ENCODE results near the gene KIAA1958.
"Not testable (repeated sequence)": the region's sequence is repeated elsewhere in the genome, so short reads cannot be mapped to it uniquely, and the experiment has no call there.

Gene KIAA1958

DNA sequence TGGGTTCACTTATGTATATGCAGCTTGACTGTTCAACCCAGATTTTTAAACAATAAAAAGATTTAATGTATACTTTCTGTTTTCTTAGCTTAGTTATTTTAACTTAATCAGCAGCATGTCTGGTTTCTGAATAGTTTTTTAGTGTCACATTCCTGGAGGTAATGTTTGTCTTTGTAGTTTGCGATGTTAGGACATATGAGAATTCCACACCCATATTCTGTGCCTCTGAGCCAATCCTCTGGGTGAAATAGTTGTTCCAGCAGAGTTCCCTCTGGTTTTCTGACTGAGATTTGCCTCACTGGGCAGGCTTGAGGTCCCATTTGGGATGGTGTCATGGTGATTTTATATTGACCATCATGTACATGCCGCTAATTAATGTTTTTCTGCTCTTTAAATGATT is 182.7 kb downstream of the KIAA1958 start:
- in situ Hi-C loops (cut with HindIII; ENCODE audit: low sequenced_read_pairs) = no loop called here
- no peak for DNase-seq (ENCODE audit: low read depth)
- TF ChIP-seq, protein P1, sequence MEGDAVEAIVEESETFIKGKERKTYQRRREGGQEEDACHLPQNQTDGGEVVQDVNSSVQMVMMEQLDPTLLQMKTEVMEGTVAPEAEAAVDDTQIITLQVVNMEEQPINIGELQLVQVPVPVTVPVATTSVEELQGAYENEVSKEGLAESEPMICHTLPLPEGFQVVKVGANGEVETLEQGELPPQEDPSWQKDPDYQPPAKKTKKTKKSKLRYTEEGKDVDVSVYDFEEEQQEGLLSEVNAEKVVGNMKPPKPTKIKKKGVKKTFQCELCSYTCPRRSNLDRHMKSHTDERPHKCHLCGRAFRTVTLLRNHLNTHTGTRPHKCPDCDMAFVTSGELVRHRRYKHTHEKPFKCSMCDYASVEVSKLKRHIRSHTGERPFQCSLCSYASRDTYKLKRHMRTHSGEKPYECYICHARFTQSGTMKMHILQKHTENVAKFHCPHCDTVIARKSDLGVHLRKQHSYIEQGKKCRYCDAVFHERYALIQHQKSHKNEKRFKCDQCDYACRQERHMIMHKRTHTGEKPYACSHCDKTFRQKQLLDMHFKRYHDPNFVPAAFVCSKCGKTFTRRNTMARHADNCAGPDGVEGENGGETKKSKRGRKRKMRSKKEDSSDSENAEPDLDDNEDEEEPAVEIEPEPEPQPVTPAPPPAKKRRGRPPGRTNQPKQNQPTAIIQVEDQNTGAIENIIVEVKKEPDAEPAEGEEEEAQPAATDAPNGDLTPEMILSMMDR (IDR thresholded peaks at IDR 0.05; ENCODE audit: low read depth, low read length, missing control alignments) = no peak
- no peak overlapping the region for H3K4me3 ChIP-seq (ENCODE audit: low read depth, low read length)

GRCh38 chr9:112670991-112671625 is 184.5 kb downstream of the KIAA1958 start:
- no peak overlapping the region for H3K4me3 ChIP-seq (ENCODE audit: low read depth, low read length)
- in situ Hi-C loops (cut with HindIII; ENCODE audit: low sequenced_read_pairs) = no loop called here
- TF ChIP-seq, protein P1 (IDR thresholded peaks at IDR 0.05; ENCODE audit: low read depth, low read length, missing control alignments) = no peak
- no peak for DNase-seq (ENCODE audit: low read depth)

DNA sequence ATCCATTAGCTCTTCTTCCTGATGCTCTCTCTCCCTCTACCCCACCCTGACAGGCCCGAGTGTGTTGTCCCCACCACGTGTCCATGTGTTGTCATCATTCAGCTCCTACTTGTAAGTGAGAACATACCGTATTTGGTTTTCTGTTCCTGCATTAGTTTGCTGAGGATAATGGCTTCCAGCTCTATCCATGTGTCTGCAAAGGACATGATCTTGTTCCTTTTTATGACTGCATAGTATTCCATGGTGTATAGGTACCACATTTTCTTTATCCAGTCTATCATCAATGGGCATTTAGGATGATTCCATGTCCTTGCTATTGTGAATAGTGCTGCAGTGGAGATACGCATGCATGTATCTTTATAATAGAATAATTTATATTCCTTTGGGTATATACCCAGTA is 186.6 kb downstream of the KIAA1958 start:
- H3K4me3 ChIP-seq (ENCODE audit: low read depth, low read length); in situ Hi-C loops (cut with HindIII; ENCODE audit: low sequenced_read_pairs); DNase-seq (ENCODE audit: low read depth): not testable (repeated sequence)

DNA sequence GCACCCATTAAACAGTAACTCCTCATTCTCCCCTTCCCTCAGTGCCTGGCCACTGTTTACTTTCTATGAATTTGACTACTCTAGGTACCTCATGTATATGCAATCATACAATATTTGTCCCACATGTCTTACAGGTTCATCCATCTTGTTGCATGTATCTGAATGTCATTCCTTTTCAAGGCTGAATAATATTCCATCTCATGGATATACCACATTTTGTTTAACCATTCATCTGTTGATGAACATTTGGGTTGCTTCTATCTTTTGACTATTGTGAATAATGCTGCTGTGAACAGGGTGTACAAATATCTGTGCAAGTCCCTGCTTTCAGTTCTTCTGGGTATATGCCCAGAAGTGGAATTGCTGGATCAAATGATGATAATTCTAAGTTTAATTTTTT is 190.4 kb downstream of the KIAA1958 start:
- TF ChIP-seq, protein P1 (IDR thresholded peaks at IDR 0.05; ENCODE audit: low read depth, low read length, missing control alignments) = no peak
- in situ Hi-C loops (cut with HindIII; ENCODE audit: low sequenced_read_pairs) = no loop called here
- DNase-seq (ENCODE audit: low read depth) = no peak

DNA sequence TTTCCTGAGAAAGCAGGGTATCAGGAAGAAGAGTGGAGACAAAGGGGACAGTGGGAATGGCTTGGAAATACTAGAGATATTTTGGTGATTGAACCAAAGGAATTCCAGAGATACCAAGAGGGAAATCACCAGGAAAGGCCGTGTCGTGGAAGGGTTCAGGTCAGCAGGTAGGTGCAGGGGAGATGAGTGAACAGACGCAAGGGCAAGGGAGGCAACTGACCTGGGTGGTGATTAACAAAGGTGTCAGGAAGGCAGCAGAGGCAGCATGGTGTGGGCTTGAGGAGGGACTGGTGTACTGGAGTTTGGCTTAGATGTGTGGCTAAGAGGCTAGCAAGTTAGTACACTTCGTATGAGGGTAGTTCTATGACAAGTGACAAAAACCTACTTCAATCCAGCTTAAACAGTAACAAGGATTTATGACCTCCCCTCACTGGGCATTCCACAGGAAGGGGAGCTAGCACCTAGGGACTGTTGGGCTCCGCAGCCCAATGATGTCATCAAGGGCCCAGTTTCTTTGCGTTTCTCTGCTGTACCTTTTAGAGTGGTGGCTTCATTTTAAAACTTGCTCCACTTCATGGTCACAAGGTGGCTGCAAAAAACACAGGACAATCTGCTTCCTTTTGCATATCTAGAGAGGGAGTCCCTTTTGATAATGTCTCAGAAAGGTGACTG is 194.2 kb downstream of the KIAA1958 start:
- H3K4me3 ChIP-seq (ENCODE audit: low read depth, low read length) = no peak overlapping the region
- in situ Hi-C loops (cut with HindIII; ENCODE audit: low sequenced_read_pairs) = no loop called here
- no peak for DNase-seq (ENCODE audit: low read depth)
- TF ChIP-seq, protein P1 (IDR thresholded peaks at IDR 0.05; ENCODE audit: low read depth, low read length, missing control alignments) = no peak

More for the DNA sequence above, 190.4 kb downstream of the KIAA1958 start:
- H3K4me3 ChIP-seq (ENCODE audit: low read depth, low read length) = no peak overlapping the region

- H3K4me3 ChIP-seq (ENCODE audit: low read depth, low read length) = no peak overlapping the region
- TF ChIP-seq, protein P1 (IDR thresholded peaks at IDR 0.05; ENCODE audit: low read depth, low read length, missing control alignments) = no peak
- in situ Hi-C loops (cut with HindIII; ENCODE audit: low sequenced_read_pairs) = no loop called here
- DNase-seq (ENCODE audit: low read depth) = no peak
Observed at GRCh38 chr9:112689161-112689740, 202.6 kb downstream of the KIAA1958 start.
